Measurements from ENCODE around the gene PRDM16. TPM values are rescaled to one million over a fixed set of nuclear protein-coding genes. Genes with fewer than 3 reads are reported as not detected.

PRDM16 gene
- total RNA-seq, 1 donor = 6.5 TPM

- peaks cover 35% of the 10 kb centered on the region for H3K27me3 ChIP-seq (ENCODE audit: insufficient read depth, low read length)
- H3K27ac ChIP-seq (ENCODE audit: low read depth, low read length) = no peak overlapping the region
- TF ChIP-seq, protein P1, sequence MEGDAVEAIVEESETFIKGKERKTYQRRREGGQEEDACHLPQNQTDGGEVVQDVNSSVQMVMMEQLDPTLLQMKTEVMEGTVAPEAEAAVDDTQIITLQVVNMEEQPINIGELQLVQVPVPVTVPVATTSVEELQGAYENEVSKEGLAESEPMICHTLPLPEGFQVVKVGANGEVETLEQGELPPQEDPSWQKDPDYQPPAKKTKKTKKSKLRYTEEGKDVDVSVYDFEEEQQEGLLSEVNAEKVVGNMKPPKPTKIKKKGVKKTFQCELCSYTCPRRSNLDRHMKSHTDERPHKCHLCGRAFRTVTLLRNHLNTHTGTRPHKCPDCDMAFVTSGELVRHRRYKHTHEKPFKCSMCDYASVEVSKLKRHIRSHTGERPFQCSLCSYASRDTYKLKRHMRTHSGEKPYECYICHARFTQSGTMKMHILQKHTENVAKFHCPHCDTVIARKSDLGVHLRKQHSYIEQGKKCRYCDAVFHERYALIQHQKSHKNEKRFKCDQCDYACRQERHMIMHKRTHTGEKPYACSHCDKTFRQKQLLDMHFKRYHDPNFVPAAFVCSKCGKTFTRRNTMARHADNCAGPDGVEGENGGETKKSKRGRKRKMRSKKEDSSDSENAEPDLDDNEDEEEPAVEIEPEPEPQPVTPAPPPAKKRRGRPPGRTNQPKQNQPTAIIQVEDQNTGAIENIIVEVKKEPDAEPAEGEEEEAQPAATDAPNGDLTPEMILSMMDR (IDR thresholded peaks at IDR 0.05; ENCODE audit: extremely low read depth, low read depth, low read length) = no peak
- no peak overlapping the region for H3K4me3 ChIP-seq (ENCODE audit: insufficient read depth, low read length)
- H3K4me2 ChIP-seq (ENCODE audit: insufficient read depth, low read length) = no peak overlapping the region
- no peak overlapping the region for H2AFZ ChIP-seq (ENCODE audit: low read length)
- H3K4me1 ChIP-seq (ENCODE audit: insufficient read depth, low read length) = no peaks in the 10 kb centered on the region
- H3K36me3 ChIP-seq (ENCODE audit: insufficient read depth, low read length) = no peaks in the 10 kb centered on the region
- no peak for DNase-seq (ENCODE audit: insufficient read length, low spot score, missing footprints)
- no peaks in the 10 kb centered on the region for H3K9me3 ChIP-seq (ENCODE audit: low read depth, low read length)
- H3K79me2 ChIP-seq (ENCODE audit: insufficient read depth, low read length) = no peaks in the 10 kb centered on the region
- H4K20me1 ChIP-seq (ENCODE audit: insufficient read depth, low read length) = peaks cover 2% of the 10 kb centered on the region
Observed at GRCh38 chr1:3442331-3442730, 373.3 kb downstream of the PRDM16 start.

GRCh38 chr1:3442901-3443300, 373.9 kb downstream of the PRDM16 start:
- H4K20me1 ChIP-seq (ENCODE audit: insufficient read depth, low read length) = peaks cover 2% of the 10 kb centered on the region
- no peak overlapping the region for H2AFZ ChIP-seq (ENCODE audit: low read length)
- H3K9me3 ChIP-seq (ENCODE audit: low read depth, low read length) = no peaks in the 10 kb centered on the region
- H3K4me2 ChIP-seq (ENCODE audit: insufficient read depth, low read length) = no peak overlapping the region
- no peaks in the 10 kb centered on the region for H3K4me1 ChIP-seq (ENCODE audit: insufficient read depth, low read length)
- no peak overlapping the region for H3K27ac ChIP-seq (ENCODE audit: low read depth, low read length)
- TF ChIP-seq, protein P1 (IDR thresholded peaks at IDR 0.05; ENCODE audit: extremely low read depth, low read depth, low read length) = no peak
- peaks cover 35% of the 10 kb centered on the region for H3K27me3 ChIP-seq (ENCODE audit: insufficient read depth, low read length)
- H3K4me3 ChIP-seq (ENCODE audit: insufficient read depth, low read length) = no peak overlapping the region
- H3K79me2 ChIP-seq (ENCODE audit: insufficient read depth, low read length) = no peaks in the 10 kb centered on the region
- no peak for DNase-seq (ENCODE audit: insufficient read length, low spot score, missing footprints)
- no peaks in the 10 kb centered on the region for H3K36me3 ChIP-seq (ENCODE audit: insufficient read depth, low read length)

DNA sequence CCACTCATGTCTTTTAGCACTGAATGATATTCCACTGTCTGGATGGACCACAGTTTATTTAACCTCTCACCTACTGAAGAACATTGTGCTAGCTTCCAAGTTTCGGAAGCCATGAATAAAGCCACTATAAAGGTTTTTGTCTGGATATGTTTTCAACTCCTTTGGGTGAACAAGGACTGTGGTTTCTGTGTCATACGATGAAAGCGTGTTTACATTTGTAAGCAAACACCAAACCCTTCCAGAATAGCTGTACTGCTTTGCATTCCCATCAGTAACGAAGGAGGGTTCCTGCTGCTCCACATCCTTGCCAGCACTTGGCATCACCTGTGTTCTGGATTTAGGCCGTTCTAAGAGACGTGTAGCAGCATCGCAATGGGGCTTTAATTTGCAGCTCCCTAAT, 374.8 kb downstream of the PRDM16 start:
- Histone ChIP-seq H3K4me3 (ENCODE audit: insufficient read depth, low read length) (no peak overlapping the region), H3K27ac (ENCODE audit: low read depth, low read length) (no peak overlapping the region), H3K27me3 (ENCODE audit: insufficient read depth, low read length) (peaks cover 35% of the 10 kb centered on the region), H3K36me3 (ENCODE audit: insufficient read depth, low read length) (no peaks in the 10 kb centered on the region), H3K4me1 (ENCODE audit: insufficient read depth, low read length) (no peaks in the 10 kb centered on the region), H4K20me1 (ENCODE audit: insufficient read depth, low read length) (peaks cover 2% of the 10 kb centered on the region), H3K9me3 (ENCODE audit: low read depth, low read length) (no peaks in the 10 kb centered on the region), H3K79me2 (ENCODE audit: insufficient read depth, low read length) (no peaks in the 10 kb centered on the region), H3K4me2 (ENCODE audit: insufficient read depth, low read length) (no peak overlapping the region), H2AFZ (ENCODE audit: low read length) (no peak overlapping the region)
- TF ChIP-seq, protein P1 (IDR thresholded peaks at IDR 0.05; ENCODE audit: extremely low read depth, low read depth, low read length) = no peak
- DNase-seq (ENCODE audit: insufficient read length, low spot score, missing footprints) = no peak

- no peak for DNase-seq (ENCODE audit: insufficient read length, low spot score, missing footprints)
Observed at GRCh38 chr1:3444298-3444697, 375.3 kb downstream of the PRDM16 start.

More at GRCh38 chr1:3444298-3444697, 375.3 kb downstream of the PRDM16 start:
- Histone ChIP-seq H3K79me2 (ENCODE audit: insufficient read depth, low read length) (no peaks in the 10 kb centered on the region), H3K4me3 (ENCODE audit: insufficient read depth, low read length) (no peak overlapping the region), H3K27me3 (ENCODE audit: insufficient read depth, low read length) (peaks cover 38% of the 10 kb centered on the region), H2AFZ (ENCODE audit: low read length) (no peak overlapping the region), H3K27ac (ENCODE audit: low read depth, low read length) (no peak overlapping the region), H3K4me2 (ENCODE audit: insufficient read depth, low read length) (no peak overlapping the region), H4K20me1 (ENCODE audit: insufficient read depth, low read length) (peaks cover 2% of the 10 kb centered on the region), H3K4me1 (ENCODE audit: insufficient read depth, low read length) (no peaks in the 10 kb centered on the region), H3K9me3 (ENCODE audit: low read depth, low read length) (no peaks in the 10 kb centered on the region), H3K36me3 (ENCODE audit: insufficient read depth, low read length) (no peaks in the 10 kb centered on the region)
- TF ChIP-seq, protein P1 (IDR thresholded peaks at IDR 0.05; ENCODE audit: extremely low read depth, low read depth, low read length) = no peak

All from osteoblast (primary cell).